H1 (cell line): ENCODE measurements around the gene FAM227B. TPM values are rescaled to one million over a fixed set of nuclear protein-coding genes. Genes with fewer than 3 reads are reported as not detected.
"Not testable (repeated sequence)": the region's sequence is repeated elsewhere in the genome, so short reads cannot be mapped to it uniquely, and the experiment has no call there.

Experiments used
- CTCF ChIA-PET: fragments of 300-600 bp; sonication (Branson Sonifier 250); formaldehyde crosslinking; loops from one replicate; lab custom pipeline; 2021; ENCODE audit not compliant: partially characterized antibody; lab: Charles Lee
- POLR2A ChIA-PET: fragments of 300-600 bp; sonication (Branson Sonifier 250); formaldehyde crosslinking; loops from one replicate; lab custom pipeline; 2021; ENCODE audit warnings: inconsistent platforms; ENCODE audit not compliant: partially characterized antibody; lab: Charles Lee
- DNase-seq, 2 experiments: peaks; one replicate each; pipeline versions ENCODE4 v3.0.0 to v3.0.0-alpha.2; 2010 to 2022; ENCODE audit warnings: low spot score in 2 of 2, low read depth in 1 of 2, mixed read lengths in 1 of 2
- FAIRE-seq: peaks from 2 replicates; lab custom pipeline; 2011; peaks lifted over from hg19 to GRCh38; lab: Jason Lieb, UNC
- H2AFZ ChIP-seq: 2 replicates; pipeline ENCODE4 v1.8.1; 2012; ENCODE audit warnings: low read length, inconsistent platforms
- H2AK5ac ChIP-seq: 2 replicates; pipeline ENCODE4 v1.6.1; 2013; ENCODE audit warnings: low read depth, low read length
- H2BK120ac ChIP-seq: replicated peaks from 2 replicates; pipeline ENCODE3; 2013; ENCODE audit warnings: low read depth, low read length, inconsistent platforms
- H2BK12ac ChIP-seq: 2 replicates; pipeline ENCODE4 v1.6.1; 2013; ENCODE audit warnings: low read depth, low read length
- H2BK15ac ChIP-seq: 2 replicates; pipeline ENCODE4 v1.6.1; 2013; ENCODE audit warnings: low read length
- H2BK20ac ChIP-seq: 2 replicates; pipeline ENCODE4 v1.6.1; 2013; ENCODE audit warnings: low read length
- H2BK5ac ChIP-seq: 2 replicates; pipeline ENCODE4 v1.6.1; 2013; ENCODE audit warnings: low read depth, low read length
- H3K14ac ChIP-seq: 2 replicates; pipeline ENCODE4 v1.6.1; 2013; ENCODE audit warnings: inconsistent platforms; ENCODE audit not compliant: insufficient read length
- H3K18ac ChIP-seq: 2 replicates; pipeline ENCODE4 v1.6.1; 2013; ENCODE audit warnings: low read length; ENCODE audit errors: extremely low read depth
- H3K23ac ChIP-seq: 2 replicates; pipeline ENCODE4 v1.6.1; 2013; ENCODE audit warnings: inconsistent platforms; ENCODE audit not compliant: insufficient read length
- H3K23me2 ChIP-seq: 2 replicates; pipeline ENCODE4 v1.6.1; 2013; ENCODE audit warnings: low read depth, low read length
- H3K27ac ChIP-seq: 2 replicates; pipeline ENCODE4 v1.6.1; 2011; ENCODE audit warnings: low read depth, low read length, inconsistent platforms
- H3K27me3 ChIP-seq, 4 experiments: replicated peaks in 1 of 4; 1 replicate in 1 of 4; 2 replicates in 3 of 4; pipeline versions ENCODE4 v1.6.1 to v1.8.1; 2011 to 2013; ENCODE audit warnings: low read length in 3 of 4, mild to moderate bottlenecking in 3 of 4, inconsistent platforms in 2 of 4, mixed read lengths in 2 of 4, moderate library complexity in 1 of 4; ENCODE audit not compliant: control insufficient read depth in 3 of 4, insufficient read depth in 3 of 4; ENCODE audit errors: extremely low read depth in 1 of 4
- H3K36me3 ChIP-seq, 4 experiments: 2 replicates each; pipeline versions ENCODE4 v1.6.1 to v1.8.1; 2011 to 2013; ENCODE audit warnings: mild to moderate bottlenecking in 4 of 4, low read length in 3 of 4, moderate library complexity in 2 of 4, control low read depth in 1 of 4, inconsistent platforms in 1 of 4; ENCODE audit not compliant: insufficient read depth in 4 of 4, control insufficient read depth in 2 of 4
- H3K4ac ChIP-seq: replicated peaks from 2 replicates; pipeline ENCODE3; 2013; ENCODE audit warnings: low read length, low read depth, mixed read lengths, inconsistent platforms; ENCODE audit not compliant: insufficient read length
- H3K4me1 ChIP-seq, 4 experiments: replicated peaks in 1 of 4; 1 replicate in 1 of 4; 2 replicates in 3 of 4; pipeline versions ENCODE4 v1.6.1 to v1.8.1; 2011 to 2013; ENCODE audit warnings: low read length in 3 of 4, inconsistent platforms in 2 of 4, mixed read lengths in 1 of 4; ENCODE audit not compliant: insufficient read depth in 4 of 4, control insufficient read depth in 3 of 4
- H3K4me2 ChIP-seq, 2 experiments: 2 replicates each; pipeline versions ENCODE4 v1.6.1 to v1.8.1; 2011 to 2013; ENCODE audit warnings: low read depth in 2 of 2, low read length in 2 of 2, control low read depth in 1 of 2, inconsistent platforms in 1 of 2, mild to moderate bottlenecking in 1 of 2; ENCODE audit not compliant: insufficient read depth in 1 of 2
- H3K4me3 ChIP-seq, 4 experiments: fragments of 200-600, 300-600 bp in 1 of 4; sonication (generic), shearing (Covaris generic), sonication (Bioruptor Twin) in 1 of 4; 2 replicates each; pipeline versions ENCODE4 v1.5.1 to v1.8.1; 2011 to 2016; ENCODE audit warnings: low read length in 4 of 4, low read depth in 3 of 4, control low read depth in 2 of 4, inconsistent platforms in 2 of 4, mild to moderate bottlenecking in 2 of 4, mixed read lengths in 1 of 4, moderate library complexity in 1 of 4; ENCODE audit not compliant: insufficient read depth in 2 of 4; ENCODE audit errors: extremely low read depth in 1 of 4
- H3K56ac ChIP-seq: replicated peaks from 2 replicates; pipeline ENCODE3; 2013; ENCODE audit warnings: low read depth, mild to moderate bottlenecking, mixed read lengths, low read length, inconsistent platforms; ENCODE audit not compliant: insufficient read length
- H3K79me1 ChIP-seq: 2 replicates; pipeline ENCODE4 v1.6.1; 2013; ENCODE audit warnings: low read depth, low read length, control low read depth
- H3K79me2 ChIP-seq, 2 experiments: 2 replicates each; pipeline versions ENCODE4 v1.6.1 to v1.8.1; 2012 to 2013; ENCODE audit warnings: low read length in 2 of 2, mild to moderate bottlenecking in 2 of 2, inconsistent platforms in 1 of 2; ENCODE audit not compliant: insufficient read depth in 2 of 2, control insufficient read depth in 1 of 2
- H3K9ac ChIP-seq, 4 experiments: replicated peaks in 1 of 4; 1 replicate in 1 of 4; 2 replicates in 3 of 4; pipeline versions ENCODE4 v1.6.1 to v1.8.1; 2011 to 2013; ENCODE audit warnings: low read depth in 3 of 4, low read length in 3 of 4, control low read depth in 2 of 4, mild to moderate bottlenecking in 2 of 4, moderate library complexity in 2 of 4, inconsistent platforms in 1 of 4; ENCODE audit errors: extremely low read depth in 1 of 4
- H3K9me3 ChIP-seq, 2 experiments: 2 replicates each; pipeline versions ENCODE4 v1.6.1 to v1.8.1; 2012 to 2013; ENCODE audit warnings: mild to moderate bottlenecking in 2 of 2, moderate library complexity in 2 of 2, control low read depth in 1 of 2, inconsistent platforms in 1 of 2, low read depth in 1 of 2, low read length in 1 of 2, mixed read lengths in 1 of 2; ENCODE audit not compliant: insufficient read depth in 2 of 2
- H4K20me1 ChIP-seq, 2 experiments: replicated peaks in 1 of 2; 2 replicates each; pipeline versions ENCODE3 to v1.8.1; 2011 to 2013; ENCODE audit warnings: inconsistent platforms in 2 of 2, low read length in 2 of 2, mild to moderate bottlenecking in 1 of 2; ENCODE audit not compliant: insufficient read depth in 2 of 2, control insufficient read depth in 1 of 2
- H4K5ac ChIP-seq: 2 replicates; pipeline ENCODE4 v1.6.1; 2013; ENCODE audit warnings: low read length, low read depth, mixed read lengths, inconsistent platforms; ENCODE audit not compliant: insufficient read length
- H4K8ac ChIP-seq: 2 replicates; pipeline ENCODE4 v1.8.0; 2013; ENCODE audit warnings: mild to moderate bottlenecking, moderate library complexity, low read length, inconsistent platforms; ENCODE audit not compliant: insufficient read depth; ENCODE audit errors: extremely low read depth
- H4K91ac ChIP-seq: replicated peaks from 2 replicates; pipeline ENCODE3; 2013; ENCODE audit warnings: low read length, mixed read lengths, inconsistent platforms; ENCODE audit not compliant: insufficient read length
- RAD21 ChIP-seq, 2 experiments: IDR thresholded peaks in 1 of 2; conservative IDR thresholded peaks in 1 of 2; 2 replicates each; pipeline ENCODE4 v1.6.1; 2011; ENCODE audit warnings: low read depth in 2 of 2, low read length in 2 of 2, improper control_type of control experiment in 1 of 2, inconsistent platforms in 1 of 2, mild to moderate bottlenecking in 1 of 2, moderate library complexity in 1 of 2
- WGBS, 2 experiments: shearing (Covaris generic) in 1 of 2; methylation state at CpG; one replicate each; pipeline versions ENCODE4 v1.1.6 to v1.1.7; 2013 to 2015; ENCODE audit warnings: low lambda C conversion rate in 2 of 2, mixed read lengths in 2 of 2, inconsistent platforms in 1 of 2, low coverage in 1 of 2, missing lambda C conversion rate in 1 of 2; ENCODE audit not compliant: insufficient replicate concordance in 2 of 2, insufficient coverage in 1 of 2, insufficient read length in 1 of 2; ENCODE audit errors: extremely low coverage in 1 of 2, missing lambda C conversion rate in 1 of 2; 5-methylcytosine and 5-hydroxymethylcytosine counted together
- polyA plus RNA-seq, 7 experiments: library from polyadenylated mRNA; depleted of rRNA in 3 of 7; stranded (reverse) in 5 of 7; unstranded in 2 of 7; fragments of >200 nt in 5 of 7; fragments of 200-250 nt in 2 of 7; gene quantifications; 1 replicate in 5 of 7; 2 replicates in 1 of 7; 4 replicates in 1 of 7; pipeline versions ENCODE4 v1.2.1 to v1.2.3, GENCODE V29; 2011 to 2013; ENCODE audit warnings: missing spikeins in 2 of 7, mixed read lengths in 2 of 7
- total RNA-seq: library from RNA; stranded (reverse); fragmentation: NEBNext Ultra II Directional; extraction: Animal tissue kit (Norgen Biotek cat#: 25700); gene quantifications from 2 replicates; pipeline ENCODE4 v1.2.1, GENCODE V29; 2021
- TF ChIP-seq, protein P1 (sequence below), 3 experiments: IDR thresholded peaks; 1 replicate in 2 of 3; 2 replicates in 1 of 3; pipeline versions ENCODE4 v1.5.1 to v1.6.1; 2011; ENCODE audit warnings: low read length in 3 of 3, mild to moderate bottlenecking in 3 of 3, inconsistent platforms in 2 of 3, low read depth in 1 of 3, moderate library complexity in 1 of 3; ENCODE audit not compliant: insufficient read depth in 1 of 3; ENCODE audit errors: control extremely low read depth in 1 of 3

The FAM227B gene
- total and polyA plus RNA-seq, 2 of the 8 experiments (the other 6 are each of a cell fraction or from before 2014, with no cell fraction given): 4.0 to 6.5 TPM

DNA sequence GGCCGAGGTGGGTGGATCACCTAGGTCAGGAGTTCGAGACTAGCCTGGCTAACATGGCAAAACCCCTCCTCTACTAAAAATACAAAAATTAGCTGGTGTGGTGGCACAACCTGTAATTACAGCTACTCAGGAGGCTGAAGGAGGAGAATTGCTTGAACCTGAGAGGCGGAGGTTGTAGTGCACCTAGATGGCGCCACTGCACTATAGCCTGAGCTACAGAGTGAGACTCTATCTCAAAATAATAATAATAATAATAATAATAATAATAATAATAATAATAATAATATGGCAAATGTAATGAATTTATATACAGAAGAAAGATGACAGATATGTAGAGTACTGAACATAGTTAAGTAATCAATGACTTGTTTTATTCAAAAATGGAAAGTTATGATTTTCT is 149.4 kb downstream of the FAM227B start:
- H2AK5ac ChIP-seq, H3K4ac ChIP-seq, H3K18ac ChIP-seq, H4K91ac ChIP-seq, H3K27ac ChIP-seq, H2BK15ac ChIP-seq, FAIRE-seq, H3K79me2 ChIP-seq, H4K8ac ChIP-seq, POLR2A ChIA-PET, H3K4me3 ChIP-seq, H3K56ac ChIP-seq, H2AFZ ChIP-seq, H3K14ac ChIP-seq, H3K36me3 ChIP-seq, H4K20me1 ChIP-seq, H3K23me2 ChIP-seq, H3K79me1 ChIP-seq, H2BK12ac ChIP-seq, H2BK120ac ChIP-seq, H3K27me3 ChIP-seq, H3K9ac ChIP-seq, H4K5ac ChIP-seq, H2BK20ac ChIP-seq, H3K23ac ChIP-seq, H3K4me1 ChIP-seq, H2BK5ac ChIP-seq, H3K9me3 ChIP-seq, H3K4me2 ChIP-seq: not testable (repeated sequence)
- peak in 1 of 2 experiments; percentile 63 for DNase-seq
- peak; percentile 49 to 58 for TF ChIP-seq RAD21 (IDR thresholded peaks at IDR 0.05 in 1 of 2, conservative IDR thresholded peaks at IDR 0.05 in 1 of 2; ENCODE audit: low read depth in 2 of 2, low read length in 2 of 2)
- TF ChIP-seq, protein P1, sequence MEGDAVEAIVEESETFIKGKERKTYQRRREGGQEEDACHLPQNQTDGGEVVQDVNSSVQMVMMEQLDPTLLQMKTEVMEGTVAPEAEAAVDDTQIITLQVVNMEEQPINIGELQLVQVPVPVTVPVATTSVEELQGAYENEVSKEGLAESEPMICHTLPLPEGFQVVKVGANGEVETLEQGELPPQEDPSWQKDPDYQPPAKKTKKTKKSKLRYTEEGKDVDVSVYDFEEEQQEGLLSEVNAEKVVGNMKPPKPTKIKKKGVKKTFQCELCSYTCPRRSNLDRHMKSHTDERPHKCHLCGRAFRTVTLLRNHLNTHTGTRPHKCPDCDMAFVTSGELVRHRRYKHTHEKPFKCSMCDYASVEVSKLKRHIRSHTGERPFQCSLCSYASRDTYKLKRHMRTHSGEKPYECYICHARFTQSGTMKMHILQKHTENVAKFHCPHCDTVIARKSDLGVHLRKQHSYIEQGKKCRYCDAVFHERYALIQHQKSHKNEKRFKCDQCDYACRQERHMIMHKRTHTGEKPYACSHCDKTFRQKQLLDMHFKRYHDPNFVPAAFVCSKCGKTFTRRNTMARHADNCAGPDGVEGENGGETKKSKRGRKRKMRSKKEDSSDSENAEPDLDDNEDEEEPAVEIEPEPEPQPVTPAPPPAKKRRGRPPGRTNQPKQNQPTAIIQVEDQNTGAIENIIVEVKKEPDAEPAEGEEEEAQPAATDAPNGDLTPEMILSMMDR (IDR thresholded peaks at IDR 0.05; ENCODE audit: control extremely low read depth in 1 of 3, insufficient read depth in 1 of 3, low read depth in 1 of 3, low read length in 3 of 3): peak; percentile 38 to 47 (median 46)
- CTCF ChIA-PET: interaction anchor here (0.6 to 2.3 kb wide), 48 partner anchors 9 to 674 kb away, joined by 3 to 17 read pairs (median 4); partner anchors contain the start of gene FGF7
- WGBS, 2 experiments: 62% methylated on average over 4 of the region's 4 CpGs; no CpG with 5 or more reads in 1 of the 2 experiments
